ENCODE measurements around the gene SLC66A2.
"Not testable (repeated sequence)": the region's sequence is repeated elsewhere in the genome, so short reads cannot be mapped to it uniquely, and the experiment has no call there.

SLC66A2 gene

GRCh38 chr18:79866889-79867574, 84.4 kb downstream of the SLC66A2 start:
- DNase-seq (ENCODE audit: low read depth), result no peak

GRCh38 chr18:79865951-79866350, 85.5 kb downstream of the SLC66A2 start:
- not testable (repeated sequence) for DNase-seq (ENCODE audit: low read depth)

GRCh38 chr18:79864955-79865354, 86.5 kb downstream of the SLC66A2 start:
- not testable (repeated sequence) for DNase-seq (ENCODE audit: low read depth)

GRCh38 chr18:79864006-79864725, 87.3 kb downstream of the SLC66A2 start:
- DNase-seq (ENCODE audit: low read depth), result no peak

GRCh38 chr18:79863161-79864005, 88.1 kb downstream of the SLC66A2 start:
- no peak for DNase-seq (ENCODE audit: low read depth)

- no peak for DNase-seq (ENCODE audit: low read depth)
Observed at GRCh38 chr18:79862562-79862961, 88.9 kb downstream of the SLC66A2 start.

GRCh38 chr18:79861687-79862086, 89.8 kb downstream of the SLC66A2 start:
- DNase-seq (ENCODE audit: low read depth), result no peak

GRCh38 chr18:79859314-79859713, 92.1 kb downstream of the SLC66A2 start:
- DNase-seq (ENCODE audit: low read depth), result no peak

- no peak for DNase-seq (ENCODE audit: low read depth)
Observed at GRCh38 chr18:79857082-79857671, 94.3 kb downstream of the SLC66A2 start.

- DNase-seq (ENCODE audit: low read depth), result no peak
Observed at GRCh38 chr18:79856119-79857007, 95.1 kb downstream of the SLC66A2 start.

GRCh38 chr18:79855147-79855933, 96.1 kb downstream of the SLC66A2 start:
- no peak for DNase-seq (ENCODE audit: low read depth)

- DNase-seq (ENCODE audit: low read depth), result no peak
Observed at GRCh38 chr18:79853993-79854364, 97.5 kb downstream of the SLC66A2 start.

- DNase-seq (ENCODE audit: low read depth), result no peak
Observed at GRCh38 chr18:79853303-79853992, 98.0 kb downstream of the SLC66A2 start.

- DNase-seq (ENCODE audit: low read depth), result no peak
Observed at GRCh38 chr18:79852561-79853302, 98.7 kb downstream of the SLC66A2 start.

All from stimulated activated CD8-positive, alpha-beta memory T cell treated with anti-CD3 and anti-CD28 coated beads, Interleukin-4, amount 100 ng/mL, for 24 hours (primary cell).